CD8-positive, alpha-beta memory T cell (primary cell): ENCODE results near the gene METTL25. TPM values are rescaled to one million over a fixed set of nuclear protein-coding genes. Genes with fewer than 3 reads are reported as not detected.
"Not testable (repeated sequence)": the region's sequence is repeated elsewhere in the genome, so short reads cannot be mapped to it uniquely, and the experiment has no call there.

Source experiments
- CTCF ChIA-PET: fragments of 350-600 bp; sonication (Branson Sonifier 250); formaldehyde crosslinking; loops from one replicate; lab custom pipeline; 2021; ENCODE audit warnings: antibody characterized with exemption; lab: Charles Lee
- POLR2A ChIA-PET: fragments of 350-600 bp; sonication (Branson Sonifier 250); formaldehyde crosslinking; loops from one replicate; lab custom pipeline; 2021; ENCODE audit warnings: antibody characterized with exemption; lab: Charles Lee
- DNase-seq, 5 donors: peaks; one replicate each; pipeline versions ENCODE4 v3.0.0 to v3.0.0-alpha.2; 2020 to 2022; ENCODE audit warnings: mixed read lengths in 1 of 5
- H3K27ac ChIP-seq: one replicate; pipeline ENCODE4 v1.7.0; 2013; ENCODE audit warnings: low read depth, mild to moderate bottlenecking, low read length, moderate library complexity
- H3K27me3 ChIP-seq: 2 replicates; pipeline ENCODE4 v1.7.0; 2013; ENCODE audit warnings: low read length, mild to moderate bottlenecking; ENCODE audit not compliant: insufficient read depth, poor library complexity, severe bottlenecking
- H3K36me3 ChIP-seq: 2 replicates; pipeline ENCODE4 v1.7.0; 2013; ENCODE audit warnings: mild to moderate bottlenecking, low read length, moderate library complexity; ENCODE audit not compliant: insufficient read depth
- H3K4me1 ChIP-seq: 2 replicates; pipeline ENCODE4 v1.7.0; 2013; ENCODE audit warnings: mild to moderate bottlenecking, low read length, moderate library complexity; ENCODE audit not compliant: insufficient read depth
- H3K4me3 ChIP-seq: 2 replicates; pipeline ENCODE4 v1.7.0; 2013; ENCODE audit warnings: mild to moderate bottlenecking, low read length
- H3K9me3 ChIP-seq: 2 replicates; pipeline ENCODE4 v1.7.0; 2013; ENCODE audit warnings: mild to moderate bottlenecking, low read length
- H3K27ac Mint-ChIP-seq, 8 donors: one replicate each; pipeline ENCODE4 v1.8.0; 2020 to 2021; ENCODE audit warnings: mixed read lengths in 8 of 8, mild to moderate bottlenecking in 6 of 8, inconsistent platforms in 3 of 8, moderate library complexity in 3 of 8
- H3K27me3 Mint-ChIP-seq, 2 donors: one replicate each; pipeline ENCODE4 v1.8.0; 2020 to 2021; ENCODE audit warnings: mixed read lengths in 2 of 2, mild to moderate bottlenecking in 1 of 2, moderate library complexity in 1 of 2
- H3K36me3 Mint-ChIP-seq, 3 donors: one replicate each; pipeline ENCODE4 v1.8.0; 2020 to 2021; ENCODE audit warnings: mixed read lengths in 3 of 3, inconsistent platforms in 1 of 3, mild to moderate bottlenecking in 1 of 3
- H3K4me1 Mint-ChIP-seq, 3 donors: one replicate each; pipeline ENCODE4 v1.8.0; 2020 to 2021; ENCODE audit warnings: mixed read lengths in 3 of 3, inconsistent platforms in 1 of 3, mild to moderate bottlenecking in 1 of 3
- H3K4me3 Mint-ChIP-seq, 7 donors: one replicate each; pipeline ENCODE4 v1.8.0; 2020 to 2021; ENCODE audit warnings: mixed read lengths in 7 of 7, mild to moderate bottlenecking in 6 of 7, moderate library complexity in 4 of 7, inconsistent platforms in 2 of 7
- H3K9me3 Mint-ChIP-seq, 5 donors: one replicate each; pipeline ENCODE4 v1.8.0; 2020 to 2022; ENCODE audit warnings: mixed read lengths in 5 of 5, mild to moderate bottlenecking in 3 of 5, moderate library complexity in 2 of 5, inconsistent platforms in 1 of 5
- polyA plus RNA-seq: library from polyadenylated mRNA; unstranded; fragments of 300-500 nt; fragmentation: Illumina TruSeq; gene quantifications from one replicate; pipeline ENCODE4 v1.2.3, GENCODE V29; 2021
- total RNA-seq, 2 experiments: library from RNA; stranded (reverse); gene quantifications; one replicate each; pipeline ENCODE4 v1.2.3, GENCODE V29; 2021

Gene METTL25
- total and polyA plus RNA-seq, 3 experiments from 2014 or later, result 7.4 to 11.0 (median 8.4) TPM

GRCh38 chr12:82350161-82350560, 8.2 kb upstream of the METTL25 start:
- peaks cover 7% of the 10 kb centered on the region for H3K36me3 ChIP-seq
- POLR2A ChIA-PET, result no interaction called here
- no peak for DNase-seq

GRCh38 chr12:82351390-82351789, 6.9 kb upstream of the METTL25 start:
- ChIA-PET POLR2A (no interaction called here), CTCF (no interaction called here)
- Mint-ChIP-seq H3K4me3 (no peak overlapping the region), H3K36me3 (peaks cover 0 to 81% (median 14%) of the 10 kb centered on the region in 3 donors), H3K27me3 (no peaks in the 10 kb centered on the region), H3K9me3 (no peaks in the 10 kb centered on the region), H3K4me1 (peaks cover 17 to 18% (median 18%) of the 10 kb centered on the region in 3 donors), H3K27ac (no peak overlapping the region)
- Histone ChIP-seq H3K4me3 (no peak overlapping the region), H3K27me3 (no peaks in the 10 kb centered on the region), H3K4me1 (peaks cover 10% of the 10 kb centered on the region), H3K36me3 (peaks cover 16% of the 10 kb centered on the region), H3K27ac (no peak overlapping the region), H3K9me3 (no peaks in the 10 kb centered on the region)
- no peak for DNase-seq

More at GRCh38 chr12:82350161-82350560, 8.2 kb upstream of the METTL25 start:
- Mint-ChIP-seq H3K9me3 (no peaks in the 10 kb centered on the region), H3K36me3 (peaks cover 0 to 69% (median 14%) of the 10 kb centered on the region in 3 donors), H3K4me1 (peaks cover 4 to 7% (median 6%) of the 10 kb centered on the region in 3 donors), H3K27me3 (no peaks in the 10 kb centered on the region), H3K4me3 (no peak overlapping the region), H3K27ac (no peak overlapping the region)
- H3K27me3 ChIP-seq, result no peaks in the 10 kb centered on the region
- CTCF ChIA-PET, result interaction anchor here (1.5 kb wide), 1 partner anchor 8 kb away, joined by 4 read pairs; the partner anchor contains the start of genes CCDC59 and METTL25
- H3K27ac ChIP-seq, result no peak overlapping the region
- H3K4me1 ChIP-seq, result no peaks in the 10 kb centered on the region
- H3K9me3 ChIP-seq, result no peaks in the 10 kb centered on the region
- no peak overlapping the region for H3K4me3 ChIP-seq

DNA sequence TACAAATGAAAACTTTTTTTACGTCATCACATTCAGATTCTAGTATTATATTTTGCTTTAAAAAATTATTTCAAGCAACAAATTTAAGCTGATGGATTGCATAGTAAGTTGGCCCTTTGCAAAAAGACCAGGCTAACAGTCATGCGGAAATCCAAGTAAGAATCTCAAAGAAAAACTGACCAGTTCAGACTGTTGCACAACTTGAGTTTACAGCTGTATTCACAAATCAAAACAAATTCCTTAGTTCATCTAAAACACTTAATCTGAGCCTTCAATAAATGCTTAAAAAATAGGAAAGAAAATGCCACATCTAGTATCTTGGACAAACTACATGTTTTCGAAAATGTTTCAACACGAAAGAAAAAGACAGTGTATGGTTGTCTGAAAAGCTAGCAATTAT, 989 bp upstream of the METTL25 start:
- Mint-ChIP-seq H3K9me3 (no peaks in the 10 kb centered on the region), H3K36me3 (peaks cover 8 to 65% (median 10%) of the 10 kb centered on the region in 3 donors), H3K27ac (peak overlapping the region; percentile 97 to 100 (median 99)), H3K4me1 (peaks cover 55 to 68% (median 61%) of the 10 kb centered on the region in 3 donors), H3K4me3 (peak overlapping the region; percentile 94 to 98 (median 96)), H3K27me3 (peaks cover 0 to 2% of the 10 kb centered on the region in 2 donors)
- no peaks in the 10 kb centered on the region for H3K27me3 ChIP-seq
- H3K27ac ChIP-seq, result peak overlapping the region; percentile 98
- DNase-seq, result no peak
- H3K36me3 ChIP-seq, result peaks cover 14% of the 10 kb centered on the region
- H3K4me1 ChIP-seq, result peaks cover 41% of the 10 kb centered on the region
- POLR2A ChIA-PET, result interaction anchor here (1.6 kb wide), 1 partner anchor 329 kb away, joined by 8 read pairs; the partner anchor contains the start of gene TMTC2
- H3K9me3 ChIP-seq, result no peaks in the 10 kb centered on the region
- CTCF ChIA-PET, result interaction anchor here (2.0 to 2.3 kb wide), 2 partner anchors 9 to 329 kb away, joined by 5 to 13 read pairs; partner anchors contain the start of gene TMTC2
- H3K4me3 ChIP-seq, result peak overlapping the region; percentile 94

GRCh38 chr12:82357845-82358199, 507 bp upstream of the METTL25 start:
- Mint-ChIP-seq H3K4me1 (peaks cover 59 to 73% (median 66%) of the 10 kb centered on the region in 3 donors), H3K36me3 (peaks cover 10 to 63% (median 11%) of the 10 kb centered on the region in 3 donors)
- CTCF ChIA-PET, result interaction anchor here (0.9 to 2.3 kb wide), 9 partner anchors 8 to 713 kb away, joined by 3 to 13 read pairs (median 4); partner anchors contain the start of gene TMTC2

GRCh38 chr12:82359115-82359478, 768 bp downstream of the METTL25 start:
- DNase-seq, result no peak
- Histone ChIP-seq H3K36me3 (peaks cover 14% of the 10 kb centered on the region), H3K4me3 (peak overlapping the region; percentile 94), H3K27ac (peak overlapping the region; percentile 98), H3K27me3 (no peaks in the 10 kb centered on the region), H3K9me3 (no peaks in the 10 kb centered on the region), H3K4me1 (peaks cover 41% of the 10 kb centered on the region)
- Mint-ChIP-seq H3K27me3 (peaks cover 0 to 2% of the 10 kb centered on the region in 2 donors), H3K27ac (peak overlapping the region; percentile 97 to 100 (median 99)), H3K4me3 (peak overlapping the region; percentile 94 to 98 (median 96)), H3K9me3 (no peaks in the 10 kb centered on the region), H3K4me1 (peaks cover 63 to 79% (median 77%) of the 10 kb centered on the region in 3 donors), H3K36me3 (peaks cover 7 to 50% (median 10%) of the 10 kb centered on the region in 3 donors)
- ChIA-PET CTCF (interaction anchor here (1.0 to 2.3 kb wide), 5 partner anchors 10 to 327 kb away, joined by 4 to 13 read pairs (median 4); partner anchors contain the start of gene TMTC2), POLR2A (interaction anchor here (1.6 kb wide), 1 partner anchor 328 kb away, joined by 8 read pairs; the partner anchor contains the start of gene TMTC2)

More at GRCh38 chr12:82357845-82358199, 507 bp upstream of the METTL25 start:
- Histone ChIP-seq H3K27me3 (no peaks in the 10 kb centered on the region), H3K27ac (peak overlapping the region; percentile 98), H3K4me1 (peaks cover 41% of the 10 kb centered on the region), H3K4me3 (peak overlapping the region; percentile 94), H3K36me3 (peaks cover 14% of the 10 kb centered on the region), H3K9me3 (no peaks in the 10 kb centered on the region)
- POLR2A ChIA-PET, result interaction anchor here (1.6 kb wide), 1 partner anchor 329 kb away, joined by 8 read pairs; the partner anchor contains the start of gene TMTC2
- H3K9me3 Mint-ChIP-seq, result no peaks in the 10 kb centered on the region
- peaks cover 0 to 2% of the 10 kb centered on the region in 2 donors for H3K27me3 Mint-ChIP-seq
- peak in 1 of 5 donors; percentile 0 for DNase-seq
- H3K27ac Mint-ChIP-seq, result peak overlapping the region; percentile 97 to 100 (median 99)
- peak overlapping the region; percentile 94 to 98 (median 96) for H3K4me3 Mint-ChIP-seq

DNA sequence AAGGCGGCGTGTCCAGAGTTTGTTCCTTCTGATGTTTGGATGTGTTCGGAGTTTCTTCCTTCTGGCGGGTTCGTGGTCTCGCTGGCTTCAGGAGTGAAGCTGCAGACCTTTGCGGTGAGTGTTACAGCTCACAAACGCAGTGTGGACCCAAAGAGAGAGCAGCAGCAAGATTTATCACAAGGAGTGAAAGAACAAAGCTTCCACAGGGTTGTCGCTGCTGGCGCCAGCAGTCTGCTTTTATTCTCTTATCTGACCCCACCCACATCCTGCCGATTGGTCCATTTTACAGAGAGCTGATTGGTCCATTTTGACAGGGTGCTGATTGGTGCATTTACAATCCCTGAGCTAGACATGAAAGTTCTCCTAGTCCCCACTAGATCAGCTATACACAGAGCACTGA, 2.5 kb downstream of the METTL25 start:
- H3K36me3 ChIP-seq, POLR2A ChIA-PET, H3K27me3 ChIP-seq, H3K9me3 Mint-ChIP-seq, DNase-seq, H3K27ac ChIP-seq, H3K4me3 ChIP-seq, H3K9me3 ChIP-seq, H3K27me3 Mint-ChIP-seq: not testable (repeated sequence)
- H3K4me1 Mint-ChIP-seq, result peaks cover 54 to 70% (median 69%) of the 10 kb centered on the region in 3 donors
- CTCF ChIA-PET, result interaction anchor here (0.6 kb wide), 1 partner anchor 415 kb away, joined by 3 read pairs; no protein-coding TSS in a partner anchor
- peaks cover 7 to 35% (median 10%) of the 10 kb centered on the region in 3 donors for H3K36me3 Mint-ChIP-seq
- peak overlapping the region in 1 of 7 donors; percentile 43 for H3K4me3 Mint-ChIP-seq
- peaks cover 35% of the 10 kb centered on the region for H3K4me1 ChIP-seq
- H3K27ac Mint-ChIP-seq, result peak overlapping the region in 2 of 8 donors; percentile 36 to 90

GRCh38 chr12:82361461-82361915, 3.2 kb downstream of the METTL25 start:
- Mint-ChIP-seq H3K4me3 (no peak overlapping the region), H3K9me3 (no peaks in the 10 kb centered on the region), H3K27ac (peak overlapping the region in 1 of 8 donors; percentile 12), H3K36me3 (peaks cover 7 to 28% (median 10%) of the 10 kb centered on the region in 3 donors), H3K4me1 (peaks cover 47 to 67% (median 64%) of the 10 kb centered on the region in 3 donors), H3K27me3 (peaks cover 0 to 2% of the 10 kb centered on the region in 2 donors)
- H3K27me3 ChIP-seq, result no peaks in the 10 kb centered on the region
- H3K36me3 ChIP-seq, result peaks cover 1% of the 10 kb centered on the region
- H3K4me1 ChIP-seq, result peaks cover 30% of the 10 kb centered on the region
- H3K4me3 ChIP-seq, result no peak overlapping the region
- no peaks in the 10 kb centered on the region for H3K9me3 ChIP-seq
- POLR2A ChIA-PET, result no interaction called here
- no peak overlapping the region for H3K27ac ChIP-seq
- CTCF ChIA-PET, result interaction anchor here (0.6 kb wide), 1 partner anchor 415 kb away, joined by 3 read pairs; no protein-coding TSS in a partner anchor
- DNase-seq, result no peak

DNA sequence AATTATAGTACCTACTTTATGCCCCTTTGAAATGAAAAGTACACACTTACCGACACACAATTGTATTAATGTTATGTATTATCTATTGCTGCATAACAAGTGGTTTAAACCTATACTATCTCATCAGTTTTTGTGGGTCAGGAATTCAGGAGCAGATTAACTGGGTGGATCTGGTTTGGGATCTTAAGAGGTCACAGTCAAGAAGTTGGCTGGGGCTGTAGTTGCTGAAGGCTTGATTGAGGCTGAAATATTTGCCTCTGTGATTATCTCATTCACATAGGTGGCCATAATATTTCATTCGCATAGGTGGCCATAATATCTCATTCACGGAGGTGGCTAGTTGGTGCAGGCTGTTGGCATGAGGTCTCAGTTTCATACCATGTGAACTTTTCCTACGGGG, 5.7 kb downstream of the METTL25 start:
- no peaks in the 10 kb centered on the region for H3K9me3 ChIP-seq
- no peak for DNase-seq
- peaks cover 7 to 13% (median 13%) of the 10 kb centered on the region in 3 donors for H3K36me3 Mint-ChIP-seq
- H3K27me3 ChIP-seq, result no peaks in the 10 kb centered on the region
- no peaks in the 10 kb centered on the region for H3K9me3 Mint-ChIP-seq
- H3K36me3 ChIP-seq, result no peaks in the 10 kb centered on the region
- no peaks in the 10 kb centered on the region for H3K27me3 Mint-ChIP-seq
- H3K4me1 Mint-ChIP-seq, result peaks cover 32 to 54% (median 45%) of the 10 kb centered on the region in 3 donors
- POLR2A ChIA-PET, result interaction anchor here (0.6 kb wide), 1 partner anchor 23 kb away, joined by 4 read pairs; no protein-coding TSS in a partner anchor
- CTCF ChIA-PET, result no interaction called here
- H3K4me3 Mint-ChIP-seq, result peak overlapping the region in 1 of 7 donors; percentile 23
- peaks cover 16% of the 10 kb centered on the region for H3K4me1 ChIP-seq
- no peak overlapping the region for H3K4me3 ChIP-seq
- H3K27ac Mint-ChIP-seq, result peak overlapping the region in 1 of 8 donors; percentile 10
- no peak overlapping the region for H3K27ac ChIP-seq
